Measurements from ENCODE around the gene SNX27.

DNA sequence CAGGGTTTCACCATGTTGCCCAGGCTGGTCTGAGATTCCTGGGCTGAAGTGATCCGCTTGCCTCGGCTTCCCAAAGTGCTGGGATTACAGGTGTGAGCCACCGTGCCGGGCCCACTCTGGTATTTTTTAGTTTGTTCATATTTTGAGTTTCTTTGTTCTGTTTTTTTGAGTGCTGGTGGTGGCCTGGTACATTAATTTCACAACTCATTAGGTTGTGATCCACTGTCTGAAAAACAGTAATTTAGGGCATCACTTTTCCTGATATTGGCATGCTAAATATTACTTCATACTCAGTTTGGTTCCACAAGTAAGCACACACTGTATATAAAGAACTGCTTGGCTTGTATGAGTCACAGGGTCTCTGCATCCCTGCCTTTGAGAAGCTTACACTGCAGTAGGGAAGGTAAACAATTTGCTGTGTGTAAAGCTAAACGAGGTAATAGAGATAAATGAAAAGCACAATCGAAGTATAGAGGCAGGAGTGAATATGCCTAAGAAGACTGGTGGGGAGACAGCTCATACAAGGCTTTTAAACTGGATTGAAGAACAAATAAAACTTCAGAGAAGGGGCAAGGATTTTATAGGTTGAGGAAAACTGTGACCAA, 7.7 kb downstream of the SNX27 start:
- TF ChIP-seq CTCF (conservative IDR thresholded peaks at IDR 0.05; ENCODE audit: low read depth in 2 of 2) (no peak), EZH2 (IDR thresholded peaks at IDR 0.05; ENCODE audit: low read depth, unreplicated experiment) (no peak), POLR2AphosphoS5 (IDR thresholded peaks at IDR 0.05; ENCODE audit: low read depth) (no peak), ZNF331 (CRISPR knock-in tag; IDR thresholded peaks at IDR 0.05; ENCODE audit: low read depth) (no peak), CREB1 (CRISPR knock-in tag; IDR thresholded peaks at IDR 0.05; ENCODE audit: low read depth) (no peak), EZH2phosphoT487 (IDR thresholded peaks at IDR 0.05; ENCODE audit: unreplicated experiment) (no peak), ZNF114 (CRISPR knock-in tag; IDR thresholded peaks at IDR 0.05) (no peak), JUNB (IDR thresholded peaks at IDR 0.05; ENCODE audit: unreplicated experiment) (no peak), STAT1 (IDR thresholded peaks at IDR 0.05; ENCODE audit: unreplicated experiment) (no peak)
- TF ChIP-seq, protein P1, sequence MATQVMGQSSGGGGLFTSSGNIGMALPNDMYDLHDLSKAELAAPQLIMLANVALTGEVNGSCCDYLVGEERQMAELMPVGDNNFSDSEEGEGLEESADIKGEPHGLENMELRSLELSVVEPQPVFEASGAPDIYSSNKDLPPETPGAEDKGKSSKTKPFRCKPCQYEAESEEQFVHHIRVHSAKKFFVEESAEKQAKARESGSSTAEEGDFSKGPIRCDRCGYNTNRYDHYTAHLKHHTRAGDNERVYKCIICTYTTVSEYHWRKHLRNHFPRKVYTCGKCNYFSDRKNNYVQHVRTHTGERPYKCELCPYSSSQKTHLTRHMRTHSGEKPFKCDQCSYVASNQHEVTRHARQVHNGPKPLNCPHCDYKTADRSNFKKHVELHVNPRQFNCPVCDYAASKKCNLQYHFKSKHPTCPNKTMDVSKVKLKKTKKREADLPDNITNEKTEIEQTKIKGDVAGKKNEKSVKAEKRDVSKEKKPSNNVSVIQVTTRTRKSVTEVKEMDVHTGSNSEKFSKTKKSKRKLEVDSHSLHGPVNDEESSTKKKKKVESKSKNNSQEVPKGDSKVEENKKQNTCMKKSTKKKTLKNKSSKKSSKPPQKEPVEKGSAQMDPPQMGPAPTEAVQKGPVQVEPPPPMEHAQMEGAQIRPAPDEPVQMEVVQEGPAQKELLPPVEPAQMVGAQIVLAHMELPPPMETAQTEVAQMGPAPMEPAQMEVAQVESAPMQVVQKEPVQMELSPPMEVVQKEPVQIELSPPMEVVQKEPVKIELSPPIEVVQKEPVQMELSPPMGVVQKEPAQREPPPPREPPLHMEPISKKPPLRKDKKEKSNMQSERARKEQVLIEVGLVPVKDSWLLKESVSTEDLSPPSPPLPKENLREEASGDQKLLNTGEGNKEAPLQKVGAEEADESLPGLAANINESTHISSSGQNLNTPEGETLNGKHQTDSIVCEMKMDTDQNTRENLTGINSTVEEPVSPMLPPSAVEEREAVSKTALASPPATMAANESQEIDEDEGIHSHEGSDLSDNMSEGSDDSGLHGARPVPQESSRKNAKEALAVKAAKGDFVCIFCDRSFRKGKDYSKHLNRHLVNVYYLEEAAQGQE (IDR thresholded peaks at IDR 0.05; ENCODE audit: unreplicated experiment) = no peak
- TF ChIP-seq, protein P2, sequence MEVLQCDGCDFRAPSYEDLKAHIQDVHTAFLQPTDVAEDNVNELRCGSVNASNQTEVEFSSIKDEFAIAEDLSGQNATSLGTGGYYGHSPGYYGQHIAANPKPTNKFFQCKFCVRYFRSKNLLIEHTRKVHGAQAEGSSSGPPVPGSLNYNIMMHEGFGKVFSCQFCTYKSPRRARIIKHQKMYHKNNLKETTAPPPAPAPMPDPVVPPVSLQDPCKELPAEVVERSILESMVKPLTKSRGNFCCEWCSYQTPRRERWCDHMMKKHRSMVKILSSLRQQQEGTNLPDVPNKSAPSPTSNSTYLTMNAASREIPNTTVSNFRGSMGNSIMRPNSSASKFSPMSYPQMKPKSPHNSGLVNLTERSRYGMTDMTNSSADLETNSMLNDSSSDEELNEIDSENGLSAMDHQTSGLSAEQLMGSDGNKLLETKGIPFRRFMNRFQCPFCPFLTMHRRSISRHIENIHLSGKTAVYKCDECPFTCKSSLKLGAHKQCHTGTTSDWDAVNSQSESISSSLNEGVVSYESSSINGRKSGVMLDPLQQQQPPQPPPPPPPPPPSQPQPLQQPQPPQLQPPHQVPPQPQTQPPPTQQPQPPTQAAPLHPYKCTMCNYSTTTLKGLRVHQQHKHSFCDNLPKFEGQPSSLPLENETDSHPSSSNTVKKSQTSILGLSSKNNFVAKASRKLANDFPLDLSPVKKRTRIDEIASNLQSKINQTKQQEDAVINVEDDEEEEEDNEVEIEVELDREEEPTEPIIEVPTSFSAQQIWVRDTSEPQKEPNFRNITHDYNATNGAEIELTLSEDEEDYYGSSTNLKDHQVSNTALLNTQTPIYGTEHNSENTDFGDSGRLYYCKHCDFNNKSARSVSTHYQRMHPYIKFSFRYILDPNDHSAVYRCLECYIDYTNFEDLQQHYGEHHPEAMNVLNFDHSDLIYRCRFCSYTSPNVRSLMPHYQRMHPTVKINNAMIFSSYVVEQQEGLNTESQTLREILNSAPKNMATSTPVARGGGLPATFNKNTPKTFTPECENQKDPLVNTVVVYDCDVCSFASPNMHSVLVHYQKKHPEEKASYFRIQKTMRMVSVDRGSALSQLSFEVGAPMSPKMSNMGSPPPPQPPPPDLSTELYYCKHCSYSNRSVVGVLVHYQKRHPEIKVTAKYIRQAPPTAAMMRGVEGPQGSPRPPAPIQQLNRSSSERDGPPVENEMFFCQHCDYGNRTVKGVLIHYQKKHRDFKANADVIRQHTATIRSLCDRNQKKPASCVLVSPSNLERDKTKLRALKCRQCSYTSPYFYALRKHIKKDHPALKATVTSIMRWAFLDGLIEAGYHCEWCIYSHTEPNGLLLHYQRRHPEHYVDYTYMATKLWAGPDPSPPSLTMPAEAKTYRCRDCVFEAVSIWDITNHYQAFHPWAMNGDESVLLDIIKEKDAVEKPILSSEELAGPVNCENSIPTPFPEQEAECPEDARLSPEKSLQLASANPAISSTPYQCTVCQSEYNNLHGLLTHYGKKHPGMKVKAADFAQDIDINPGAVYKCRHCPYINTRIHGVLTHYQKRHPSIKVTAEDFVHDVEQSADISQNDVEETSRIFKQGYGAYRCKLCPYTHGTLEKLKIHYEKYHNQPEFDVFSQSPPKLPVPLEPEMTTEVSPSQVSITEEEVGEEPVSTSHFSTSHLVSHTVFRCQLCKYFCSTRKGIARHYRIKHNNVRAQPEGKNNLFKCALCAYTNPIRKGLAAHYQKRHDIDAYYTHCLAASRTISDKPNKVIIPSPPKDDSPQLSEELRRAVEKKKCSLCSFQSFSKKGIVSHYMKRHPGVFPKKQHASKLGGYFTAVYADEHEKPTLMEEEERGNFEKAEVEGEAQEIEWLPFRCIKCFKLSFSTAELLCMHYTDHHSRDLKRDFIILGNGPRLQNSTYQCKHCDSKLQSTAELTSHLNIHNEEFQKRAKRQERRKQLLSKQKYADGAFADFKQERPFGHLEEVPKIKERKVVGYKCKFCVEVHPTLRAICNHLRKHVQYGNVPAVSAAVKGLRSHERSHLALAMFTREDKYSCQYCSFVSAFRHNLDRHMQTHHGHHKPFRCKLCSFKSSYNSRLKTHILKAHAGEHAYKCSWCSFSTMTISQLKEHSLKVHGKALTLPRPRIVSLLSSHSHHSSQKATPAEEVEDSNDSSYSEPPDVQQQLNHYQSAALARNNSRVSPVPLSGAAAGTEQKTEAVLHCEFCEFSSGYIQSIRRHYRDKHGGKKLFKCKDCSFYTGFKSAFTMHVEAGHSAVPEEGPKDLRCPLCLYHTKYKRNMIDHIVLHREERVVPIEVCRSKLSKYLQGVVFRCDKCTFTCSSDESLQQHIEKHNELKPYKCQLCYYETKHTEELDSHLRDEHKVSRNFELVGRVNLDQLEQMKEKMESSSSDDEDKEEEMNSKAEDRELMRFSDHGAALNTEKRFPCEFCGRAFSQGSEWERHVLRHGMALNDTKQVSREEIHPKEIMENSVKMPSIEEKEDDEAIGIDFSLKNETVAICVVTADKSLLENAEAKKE (CRISPR knock-in tag; IDR thresholded peaks at IDR 0.05) = no peak
